GM23338 (cell line): ENCODE results near the gene SNX3. TPM values are rescaled to one million over a fixed set of nuclear protein-coding genes. Genes with fewer than 3 reads are reported as not detected.

Experiments
- ATAC-seq: fragments of 200-7000 bp; cut with Tn5 transposase; 3 replicates; pipeline ENCODE4 v1.9.1; 2020
- DNase-seq: peaks from one replicate; pipeline ENCODE4 v3.0.0-alpha.2; 2015; ENCODE audit warnings: low spot score
- H2AFZ ChIP-seq: fragments of 200-600 bp; sonication (generic); 2 replicates; pipeline ENCODE4 v1.8.0; 2016; ENCODE audit warnings: antibody characterized with exemption, mild to moderate bottlenecking, moderate library complexity
- H3F3A ChIP-seq: fragments of 200-600 bp; sonication (generic); replicated peaks from 2 replicates; pipeline ENCODE4 v1.8.0; 2017; ENCODE audit warnings: antibody characterized with exemption, mixed run types, low read depth
- H3K27ac ChIP-seq: fragments of 200-600 bp; sonication (generic); 2 replicates; pipeline ENCODE4 v1.6.1; 2016; ENCODE audit warnings: low read depth
- H3K27me3 ChIP-seq: fragments of 200-600 bp; sonication (generic); 2 replicates; pipeline ENCODE4 v1.8.0; 2016; ENCODE audit warnings: mild to moderate bottlenecking, mixed run types, moderate library complexity; ENCODE audit not compliant: insufficient read depth
- H3K36me3 ChIP-seq: fragments of 200-600 bp; sonication (generic); 2 replicates; pipeline ENCODE4 v1.8.0; 2016; ENCODE audit warnings: mild to moderate bottlenecking; ENCODE audit not compliant: insufficient read depth
- H3K4me1 ChIP-seq: fragments of 200-600 bp; sonication (generic); 2 replicates; pipeline ENCODE4 v1.8.0; 2016; ENCODE audit warnings: mild to moderate bottlenecking, moderate library complexity; ENCODE audit not compliant: insufficient read depth
- H3K4me2 ChIP-seq: fragments of 200-600 bp; sonication (generic); 2 replicates; pipeline ENCODE4 v1.7.1; 2017; ENCODE audit warnings: mixed run types
- H3K4me3 ChIP-seq: fragments of 200-600 bp; sonication (generic); 2 replicates; pipeline ENCODE4 v1.6.1; 2016; ENCODE audit warnings: mixed run types
- H3K79me2 ChIP-seq: fragments of 200-600 bp; sonication (generic); replicated peaks from 2 replicates; pipeline ENCODE4 v1.8.0; 2017; ENCODE audit warnings: mild to moderate bottlenecking; ENCODE audit not compliant: insufficient read depth
- H3K9me2 ChIP-seq: fragments of 200-600 bp; sonication (generic); 2 replicates; pipeline ENCODE4 v1.8.0; 2017; ENCODE audit not compliant: insufficient read depth
- H4K20me1 ChIP-seq: fragments of 200-600 bp; sonication (generic); replicated peaks from 2 replicates; pipeline ENCODE4 v1.8.0; 2017; ENCODE audit warnings: mild to moderate bottlenecking; ENCODE audit not compliant: insufficient read depth
- H3K27ac Mint-ChIP-seq: 2 replicates; pipeline ENCODE4 v1.8.0; 2020; ENCODE audit warnings: inconsistent platforms, mild to moderate bottlenecking, moderate library complexity, mixed read lengths
- H3K27me3 Mint-ChIP-seq: 3 replicates; pipeline ENCODE4 v1.8.0; 2022; ENCODE audit warnings: low read depth, mild to moderate bottlenecking, moderate library complexity, mixed read lengths, inconsistent platforms; ENCODE audit not compliant: insufficient read depth, poor library complexity
- H3K36me3 Mint-ChIP-seq: 3 replicates; pipeline ENCODE4 v1.8.0; 2021; ENCODE audit warnings: low read depth, mild to moderate bottlenecking, inconsistent platforms, moderate library complexity, mixed read lengths
- H3K4me1 Mint-ChIP-seq: 3 replicates; pipeline ENCODE4 v1.8.0; 2020; ENCODE audit warnings: mild to moderate bottlenecking, inconsistent platforms, mixed read lengths
- H3K4me3 Mint-ChIP-seq: 3 replicates; pipeline ENCODE4 v1.8.0; 2021; ENCODE audit warnings: moderate library complexity, mild to moderate bottlenecking, inconsistent platforms, mixed read lengths
- H3K9me3 Mint-ChIP-seq: 3 replicates; pipeline ENCODE4 v1.8.0; 2020; ENCODE audit warnings: moderate library complexity, mild to moderate bottlenecking, inconsistent platforms, mixed read lengths
- CREB1 ChIP-seq: fragments of 250-450 bp; sonication (Bioruptor Pico); IDR thresholded peaks from 2 replicates; pipeline ENCODE4 v1.5.0; 2020; ENCODE audit warnings: low read depth, mild to moderate bottlenecking, moderate library complexity
- ETS1 ChIP-seq: IDR thresholded peaks from 2 replicates; pipeline ENCODE4 v1.6.1; 2016; ENCODE audit warnings: antibody characterized with exemption
- EZH2 ChIP-seq: fragments of 200-600 bp; sonication (generic); IDR thresholded peaks from one replicate; pipeline ENCODE4 v1.8.0; 2017; ENCODE audit warnings: antibody characterized with exemption, mild to moderate bottlenecking, low read depth; ENCODE audit not compliant: unreplicated experiment
- EZH2phosphoT487 ChIP-seq: fragments of 200-600 bp; sonication (generic); IDR thresholded peaks from one replicate; pipeline ENCODE4 v1.8.1; 2018; ENCODE audit warnings: antibody characterized with exemption; ENCODE audit not compliant: unreplicated experiment
- JUNB ChIP-seq: IDR thresholded peaks from one replicate; pipeline ENCODE4 v1.6.1; 2016; ENCODE audit warnings: antibody characterized with exemption; ENCODE audit not compliant: unreplicated experiment
- NANOG ChIP-seq: IDR thresholded peaks from 2 replicates; pipeline ENCODE4 v1.6.1; 2016; ENCODE audit warnings: antibody characterized with exemption, borderline replicate concordance
- STAT1 ChIP-seq: IDR thresholded peaks from one replicate; pipeline ENCODE4 v1.6.1; 2016; ENCODE audit warnings: antibody characterized with exemption; ENCODE audit not compliant: unreplicated experiment
- ZNF114 ChIP-seq: fragments of 250-450 bp; sonication (Bioruptor Pico); IDR thresholded peaks from 2 replicates; pipeline ENCODE4 v1.5.0; 2020; ENCODE audit warnings: mild to moderate bottlenecking, moderate library complexity
- ZNF462 ChIP-seq: fragments of 250-450 bp; sonication (Bioruptor Pico); IDR thresholded peaks from 2 replicates; pipeline ENCODE4 v1.5.0; 2020; ENCODE audit warnings: mild to moderate bottlenecking, moderate library complexity
- polyA plus RNA-seq: library from polyadenylated mRNA; unstranded; fragments of >200 nt; fragmentation: Nextera tagmentation; extraction: Ambion mirVana; gene quantifications from 2 replicates; pipeline ENCODE4 v1.2.1, GENCODE V29; 2016
- total RNA-seq: library from RNA; depleted of rRNA; stranded (reverse); fragments of >200 nt; shearing (Covaris generic); gene quantifications from 2 replicates; pipeline ENCODE4 v1.2.3, GENCODE V29; 2014
- TF ChIP-seq, protein P1 (sequence below), 2 experiments: fragments of 200-600 bp in 1 of 2; sonication (generic) in 1 of 2; conservative IDR thresholded peaks; 2 replicates each; pipeline versions ENCODE4 v1.5.1 to v1.6.1; 2016 to 2017; ENCODE audit warnings: antibody characterized with exemption in 2 of 2, low read depth in 2 of 2, mild to moderate bottlenecking in 2 of 2, moderate library complexity in 1 of 2

The SNX3 gene
- total and polyA plus RNA-seq, 2 experiments from 2014 or later = 87.2 to 123 TPM

DNA sequence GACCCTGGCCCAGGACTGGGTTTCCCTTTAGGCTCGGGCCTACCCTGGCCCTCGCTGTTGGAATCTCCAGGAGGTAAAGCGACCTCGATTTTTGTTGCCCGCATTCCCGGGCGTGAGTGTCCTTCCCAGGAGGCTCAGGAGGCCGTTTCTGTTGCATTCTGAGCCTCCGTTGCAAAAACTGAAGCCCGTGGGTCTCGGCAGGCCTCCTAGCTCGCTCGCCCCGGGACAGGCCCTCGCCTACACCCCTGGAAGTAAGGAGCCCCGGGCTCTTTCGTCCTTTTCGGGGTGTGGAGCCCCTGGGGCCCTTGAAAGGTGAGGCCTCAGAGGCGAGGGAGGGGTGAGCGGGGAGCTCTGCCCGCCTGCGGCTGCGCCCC is 92.8 kb downstream of the SNX3 start:
- H3K4me3 ChIP-seq = peak overlapping the region; percentile 62
- peaks cover 100% of the 10 kb centered on the region for H3K27me3 ChIP-seq
- DNase-seq (peak; percentile 69), ATAC-seq (peak; percentile 2; the same call in 2 of the 3 replicates)
- H3K4me2 ChIP-seq = peak overlapping the region; percentile 90
- no peaks in the 10 kb centered on the region for H3K79me2 ChIP-seq
- H3K27ac Mint-ChIP-seq = no peak overlapping the region
- H4K20me1 ChIP-seq = peaks cover 22% of the 10 kb centered on the region
- H3F3A ChIP-seq = peaks cover 66% of the 10 kb centered on the region
- peak overlapping the region; percentile 67 for H3K4me3 Mint-ChIP-seq
- H2AFZ ChIP-seq = no peak overlapping the region
- peaks cover 86% of the 10 kb centered on the region for H3K4me1 ChIP-seq
- H3K9me2 ChIP-seq = no peaks in the 10 kb centered on the region
- peaks cover 99% of the 10 kb centered on the region for H3K27me3 Mint-ChIP-seq
- no peaks in the 10 kb centered on the region; the same call in 1 of the 2 replicates for H3K36me3 ChIP-seq
- peaks cover 3% of the 10 kb centered on the region; the same call in 2 of the 3 replicates for H3K9me3 Mint-ChIP-seq
- peaks cover 57% of the 10 kb centered on the region for H3K4me1 Mint-ChIP-seq
- no peak overlapping the region for H3K27ac ChIP-seq
- H3K36me3 Mint-ChIP-seq = no peaks in the 10 kb centered on the region
- TF ChIP-seq JUNB (no peak), ETS1 (no peak), ZNF462 (no peak), ZNF114 (CRISPR knock-in tag) (no peak), EZH2phosphoT487 (no peak), NANOG (no peak), EZH2 (no peak), STAT1 (no peak), CREB1 (no peak)
- TF ChIP-seq, protein P1, sequence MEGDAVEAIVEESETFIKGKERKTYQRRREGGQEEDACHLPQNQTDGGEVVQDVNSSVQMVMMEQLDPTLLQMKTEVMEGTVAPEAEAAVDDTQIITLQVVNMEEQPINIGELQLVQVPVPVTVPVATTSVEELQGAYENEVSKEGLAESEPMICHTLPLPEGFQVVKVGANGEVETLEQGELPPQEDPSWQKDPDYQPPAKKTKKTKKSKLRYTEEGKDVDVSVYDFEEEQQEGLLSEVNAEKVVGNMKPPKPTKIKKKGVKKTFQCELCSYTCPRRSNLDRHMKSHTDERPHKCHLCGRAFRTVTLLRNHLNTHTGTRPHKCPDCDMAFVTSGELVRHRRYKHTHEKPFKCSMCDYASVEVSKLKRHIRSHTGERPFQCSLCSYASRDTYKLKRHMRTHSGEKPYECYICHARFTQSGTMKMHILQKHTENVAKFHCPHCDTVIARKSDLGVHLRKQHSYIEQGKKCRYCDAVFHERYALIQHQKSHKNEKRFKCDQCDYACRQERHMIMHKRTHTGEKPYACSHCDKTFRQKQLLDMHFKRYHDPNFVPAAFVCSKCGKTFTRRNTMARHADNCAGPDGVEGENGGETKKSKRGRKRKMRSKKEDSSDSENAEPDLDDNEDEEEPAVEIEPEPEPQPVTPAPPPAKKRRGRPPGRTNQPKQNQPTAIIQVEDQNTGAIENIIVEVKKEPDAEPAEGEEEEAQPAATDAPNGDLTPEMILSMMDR (conservative IDR thresholded peaks at IDR 0.05; ENCODE audit: low read depth in 2 of 2) = no peak
